Measurements from ENCODE around the gene MMP13.
"Not testable (repeated sequence)": the region's sequence is repeated elsewhere in the genome, so short reads cannot be mapped to it uniquely, and the experiment has no call there.

MMP13 gene

DNA sequence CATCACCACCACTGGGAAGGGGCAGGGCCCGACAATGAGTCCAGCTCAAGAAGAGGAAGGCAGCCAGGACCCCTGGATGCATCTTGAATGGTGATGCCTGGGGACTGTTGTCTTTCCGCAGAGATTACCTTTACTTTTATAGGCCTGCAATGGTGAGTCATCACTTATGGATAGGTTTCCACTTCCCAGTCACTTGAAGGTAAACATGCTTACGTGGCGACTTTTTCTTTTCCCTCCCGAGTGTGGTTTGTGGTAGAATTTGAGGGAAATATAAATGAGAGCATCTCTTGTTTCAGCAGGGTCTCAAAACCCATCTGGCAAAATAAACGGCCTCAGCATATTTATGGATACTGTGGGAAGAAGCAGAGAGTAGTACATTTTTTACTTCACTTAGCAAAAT, at the start of gene MMP13:
Gene MMP13 (minus strand): TSS at position 109 of the 400 bp plus-strand sequence. CDS start 27 bp downstream, at position 82.
- Histone ChIP-seq H3K36me3 (ENCODE audit: insufficient read depth, low read length) (no peaks in the 10 kb centered on the region), H3K4me1 (ENCODE audit: insufficient read depth, low read length) (no peaks in the 10 kb centered on the region), H3K9me3 (ENCODE audit: control insufficient read depth, insufficient read depth, low read length) (no peaks in the 10 kb centered on the region), H3K9ac (ENCODE audit: low read depth, low read length) (no peak within 1 kb of the TSS)

GRCh38 chr11:103004234-103004633, 48.7 kb upstream of the MMP13 start:
- not testable (repeated sequence) for H3K36me3 ChIP-seq (ENCODE audit: insufficient read depth, low read length); H3K4me1 ChIP-seq (ENCODE audit: insufficient read depth, low read length); H3K9ac ChIP-seq (ENCODE audit: low read depth, low read length); H3K9me3 ChIP-seq (ENCODE audit: control insufficient read depth, insufficient read depth, low read length)

DNA sequence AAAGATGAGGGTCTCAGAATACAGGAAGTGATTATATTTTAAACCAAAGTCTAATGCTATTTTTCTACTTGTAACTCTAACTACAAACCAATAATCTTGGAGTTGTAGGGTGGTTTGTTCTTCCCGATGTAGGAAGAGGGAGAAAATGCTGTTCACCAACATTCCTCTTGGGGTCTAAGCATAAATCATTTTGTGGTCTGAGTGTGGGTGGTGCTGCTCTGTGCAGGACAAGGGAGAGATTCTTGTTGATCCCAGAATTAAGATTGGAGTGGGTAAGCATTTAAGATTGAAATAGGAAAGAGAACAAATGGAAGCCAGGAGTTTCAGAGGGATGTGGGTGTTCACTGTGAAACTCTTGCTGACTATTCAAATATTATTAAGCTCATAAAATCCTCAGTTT, 38.6 kb upstream of the MMP13 start:
- no peaks in the 10 kb centered on the region for H3K36me3 ChIP-seq (ENCODE audit: insufficient read depth, low read length)
- H3K9me3 ChIP-seq (ENCODE audit: control insufficient read depth, insufficient read depth, low read length), result no peaks in the 10 kb centered on the region
- H3K9ac ChIP-seq (ENCODE audit: low read depth, low read length), result no peak overlapping the region
- H3K4me1 ChIP-seq (ENCODE audit: insufficient read depth, low read length), result peaks cover 30% of the 10 kb centered on the region

- Histone ChIP-seq H3K9me3 (ENCODE audit: control insufficient read depth, insufficient read depth, low read length) (no peaks in the 10 kb centered on the region), H3K36me3 (ENCODE audit: insufficient read depth, low read length) (no peaks in the 10 kb centered on the region), H3K4me1 (ENCODE audit: insufficient read depth, low read length) (peaks cover 23% of the 10 kb centered on the region)
Measured at GRCh38 chr11:102991776-102992175, 36.2 kb upstream of the MMP13 start.

GRCh38 chr11:102990145-102990544, 34.6 kb upstream of the MMP13 start:
- Histone ChIP-seq H3K4me1 (ENCODE audit: insufficient read depth, low read length) (peaks cover 11% of the 10 kb centered on the region), H3K9me3 (ENCODE audit: control insufficient read depth, insufficient read depth, low read length) (no peaks in the 10 kb centered on the region), H3K36me3 (ENCODE audit: insufficient read depth, low read length) (no peaks in the 10 kb centered on the region), H3K9ac (ENCODE audit: low read depth, low read length) (no peak overlapping the region)

More at GRCh38 chr11:102991776-102992175, 36.2 kb upstream of the MMP13 start:
- no peak overlapping the region for H3K9ac ChIP-seq (ENCODE audit: low read depth, low read length)

- H3K9ac ChIP-seq (ENCODE audit: low read depth, low read length), result no peak overlapping the region
- H3K36me3 ChIP-seq (ENCODE audit: insufficient read depth, low read length), result no peaks in the 10 kb centered on the region
- no peaks in the 10 kb centered on the region for H3K9me3 ChIP-seq (ENCODE audit: control insufficient read depth, insufficient read depth, low read length)
- H3K4me1 ChIP-seq (ENCODE audit: insufficient read depth, low read length), result peaks cover 11% of the 10 kb centered on the region
Measured at GRCh38 chr11:102989379-102990047, 34.0 kb upstream of the MMP13 start.

GRCh38 chr11:102986815-102987214, 31.3 kb upstream of the MMP13 start:
- no peaks in the 10 kb centered on the region for H3K36me3 ChIP-seq (ENCODE audit: insufficient read depth, low read length)
- peaks cover 13% of the 10 kb centered on the region for H3K4me1 ChIP-seq (ENCODE audit: insufficient read depth, low read length)
- no peaks in the 10 kb centered on the region for H3K9me3 ChIP-seq (ENCODE audit: control insufficient read depth, insufficient read depth, low read length)

DNA sequence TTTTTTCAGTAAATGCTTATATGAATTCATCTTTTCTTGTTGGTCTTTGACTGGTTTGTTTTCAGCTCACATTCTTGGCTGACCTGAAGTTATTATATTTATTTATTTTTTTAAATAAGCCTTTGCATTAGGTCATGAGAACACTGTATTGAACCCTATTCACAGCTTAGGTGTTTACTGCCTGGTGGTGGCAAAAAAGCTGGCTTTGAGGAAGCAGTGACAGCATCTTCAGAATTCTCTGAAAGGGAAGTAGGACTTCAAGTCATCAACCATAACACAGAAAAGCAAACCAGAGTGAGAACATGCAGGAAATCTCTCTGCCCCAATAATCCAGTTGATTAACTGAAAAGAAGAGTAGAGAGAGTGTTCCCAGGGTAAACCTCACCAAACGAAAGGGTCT, 30.3 kb upstream of the MMP13 start:
- no peaks in the 10 kb centered on the region for H3K36me3 ChIP-seq (ENCODE audit: insufficient read depth, low read length)
- H3K4me1 ChIP-seq (ENCODE audit: insufficient read depth, low read length), result peaks cover 15% of the 10 kb centered on the region
- H3K9me3 ChIP-seq (ENCODE audit: control insufficient read depth, insufficient read depth, low read length), result no peaks in the 10 kb centered on the region
- H3K9ac ChIP-seq (ENCODE audit: low read depth, low read length), result no peak overlapping the region

More at GRCh38 chr11:102986815-102987214, 31.3 kb upstream of the MMP13 start:
- H3K9ac ChIP-seq (ENCODE audit: low read depth, low read length), result no peak overlapping the region

DNA sequence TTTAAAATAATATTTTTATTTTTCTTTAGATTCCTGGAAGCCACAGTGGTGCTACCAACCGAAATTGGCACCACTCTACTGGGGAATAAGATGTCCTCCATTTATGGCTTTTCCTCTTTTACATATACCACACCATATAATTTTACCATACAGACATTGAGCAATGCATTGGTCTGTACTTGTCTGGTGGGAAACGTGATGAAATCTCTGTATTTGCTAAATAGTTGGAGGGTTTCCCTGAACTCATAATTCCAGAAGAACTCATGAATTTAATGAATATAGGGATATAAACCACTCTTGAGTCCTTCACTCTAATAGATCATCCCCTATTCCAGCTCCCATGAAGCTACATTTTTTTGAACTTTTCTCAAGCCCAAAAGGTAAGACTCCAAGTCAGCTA, 28.0 kb upstream of the MMP13 start:
- peaks cover 8% of the 10 kb centered on the region; the same call in 1 of the 2 replicates for H3K4me1 ChIP-seq (ENCODE audit: insufficient read depth, low read length)
- no peaks in the 10 kb centered on the region for H3K36me3 ChIP-seq (ENCODE audit: insufficient read depth, low read length)
- H3K9ac ChIP-seq (ENCODE audit: low read depth, low read length), result no peak overlapping the region
- no peaks in the 10 kb centered on the region; the same call in 1 of the 2 replicates for H3K9me3 ChIP-seq (ENCODE audit: control insufficient read depth, insufficient read depth, low read length)

DNA sequence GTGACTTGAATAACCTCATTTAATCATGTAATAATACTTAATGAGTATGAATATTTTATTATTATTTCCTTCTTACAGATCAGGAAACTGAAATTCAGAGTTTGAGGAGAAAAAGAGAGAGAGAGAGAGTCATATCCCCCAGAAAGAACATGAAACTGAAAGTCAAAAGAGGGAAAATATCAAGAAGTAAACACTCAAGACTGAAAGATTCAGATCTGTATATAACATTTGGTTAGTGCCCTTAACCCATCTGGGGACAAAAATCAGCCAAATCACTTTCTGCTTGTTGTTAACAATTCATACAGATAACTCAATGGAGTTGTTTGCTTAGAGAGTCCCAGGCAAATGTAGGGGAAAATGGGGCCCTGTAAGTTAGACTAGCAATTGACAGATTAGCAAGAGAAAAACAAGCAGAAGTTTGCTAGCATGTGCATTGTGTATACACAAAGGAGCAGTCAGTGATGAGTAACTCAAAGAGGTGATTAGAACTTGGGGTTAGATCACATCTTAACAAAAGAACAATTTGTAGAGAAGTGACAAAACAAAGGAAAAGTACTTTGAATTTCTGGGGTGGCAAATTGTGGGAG, 25.9 kb upstream of the MMP13 start:
- Histone ChIP-seq H3K9me3 (ENCODE audit: control insufficient read depth, insufficient read depth, low read length) (no peaks in the 10 kb centered on the region; the same call in 1 of the 2 replicates), H3K4me1 (ENCODE audit: insufficient read depth, low read length) (peaks cover 8% of the 10 kb centered on the region; the same call in 1 of the 2 replicates), H3K9ac (ENCODE audit: low read depth, low read length) (no peak overlapping the region), H3K36me3 (ENCODE audit: insufficient read depth, low read length) (no peaks in the 10 kb centered on the region)

GRCh38 chr11:102974552-102975280, 19.2 kb upstream of the MMP13 start:
- no peaks in the 10 kb centered on the region for H3K36me3 ChIP-seq (ENCODE audit: insufficient read depth, low read length)
- no peaks in the 10 kb centered on the region for H3K9me3 ChIP-seq (ENCODE audit: control insufficient read depth, insufficient read depth, low read length)
- no peak overlapping the region for H3K9ac ChIP-seq (ENCODE audit: low read depth, low read length)
- 0 out of 2 replicates have a peak, but pooled peaks cover 6% of the 10 kb centered on the region for H3K4me1 ChIP-seq (ENCODE audit: insufficient read depth, low read length)

DNA sequence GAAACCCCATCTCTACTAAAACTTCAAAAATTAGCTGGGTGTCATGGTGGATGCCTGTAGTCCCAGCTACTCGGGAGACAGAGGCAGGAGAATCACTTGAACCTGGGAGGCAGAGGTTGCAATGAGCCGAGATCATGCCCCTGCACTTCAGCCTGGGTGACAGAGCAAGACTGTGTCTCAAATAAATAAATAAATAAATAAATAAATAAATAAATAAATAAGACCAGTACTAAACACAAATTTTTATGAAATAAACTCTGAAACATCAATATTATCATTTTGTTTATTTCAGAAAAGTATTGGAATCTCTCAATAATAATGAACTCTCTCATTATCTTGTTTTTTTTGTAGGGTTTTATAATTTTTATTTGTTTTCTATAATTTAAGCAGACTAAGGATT, 18.2 kb upstream of the MMP13 start:
- not testable (repeated sequence) for H3K36me3 ChIP-seq (ENCODE audit: insufficient read depth, low read length); H3K4me1 ChIP-seq (ENCODE audit: insufficient read depth, low read length); H3K9me3 ChIP-seq (ENCODE audit: control insufficient read depth, insufficient read depth, low read length); H3K9ac ChIP-seq (ENCODE audit: low read depth, low read length)

DNA sequence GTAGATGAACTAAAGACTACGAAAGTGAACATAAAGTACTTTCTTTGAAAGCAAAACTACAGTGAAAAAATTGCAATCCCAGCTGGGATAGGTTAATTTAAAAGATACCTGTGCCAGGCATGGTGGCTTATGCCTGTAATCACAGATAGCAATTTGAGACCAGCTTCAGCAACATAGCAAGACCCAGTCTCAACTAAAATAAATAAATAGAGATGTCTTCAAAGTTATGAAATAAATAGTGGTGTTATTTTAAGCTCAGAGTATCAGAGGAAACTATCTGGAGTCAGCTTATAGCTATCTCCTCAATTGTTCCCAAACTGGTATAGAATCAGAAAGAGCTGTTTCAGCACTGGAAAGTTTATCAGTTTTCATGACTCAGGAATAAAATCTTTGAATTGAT, 17.3 kb upstream of the MMP13 start:
- H3K36me3 ChIP-seq (ENCODE audit: insufficient read depth, low read length), result no peaks in the 10 kb centered on the region
- no peaks in the 10 kb centered on the region for H3K9me3 ChIP-seq (ENCODE audit: control insufficient read depth, insufficient read depth, low read length)
- H3K9ac ChIP-seq (ENCODE audit: low read depth, low read length), result no peak overlapping the region
- 0 out of 2 replicates have a peak, but pooled peaks cover 6% of the 10 kb centered on the region for H3K4me1 ChIP-seq (ENCODE audit: insufficient read depth, low read length)

DNA sequence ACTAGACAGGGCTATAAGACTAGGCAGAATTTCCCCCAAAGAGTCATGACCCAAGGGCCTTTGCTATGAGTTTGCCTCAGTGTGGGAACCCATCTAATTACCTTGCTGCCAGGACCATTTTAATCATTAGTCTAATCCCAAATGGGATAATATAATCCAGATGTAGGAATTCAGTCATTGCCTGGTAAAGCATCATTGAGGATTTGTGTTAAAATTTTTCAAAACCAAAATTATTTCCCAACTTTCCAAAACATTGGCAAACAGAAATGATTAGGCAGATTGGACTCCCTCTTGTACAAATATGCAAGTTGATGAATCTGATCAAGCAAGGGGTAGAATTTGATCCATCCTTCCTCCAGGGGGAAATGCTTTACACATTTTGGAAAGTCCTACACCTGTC, 16.2 kb upstream of the MMP13 start:
- Histone ChIP-seq H3K4me1 (ENCODE audit: insufficient read depth, low read length) (0 out of 2 replicates have a peak, but pooled peaks cover 6% of the 10 kb centered on the region), H3K36me3 (ENCODE audit: insufficient read depth, low read length) (no peaks in the 10 kb centered on the region), H3K9me3 (ENCODE audit: control insufficient read depth, insufficient read depth, low read length) (no peaks in the 10 kb centered on the region), H3K9ac (ENCODE audit: low read depth, low read length) (no peak overlapping the region)

GRCh38 chr11:102967497-102967896, 12.0 kb upstream of the MMP13 start:
- Histone ChIP-seq H3K9ac (ENCODE audit: low read depth, low read length) (no peak overlapping the region), H3K4me1 (ENCODE audit: insufficient read depth, low read length) (0 out of 2 replicates have a peak, but pooled peaks cover 6% of the 10 kb centered on the region), H3K36me3 (ENCODE audit: insufficient read depth, low read length) (no peaks in the 10 kb centered on the region), H3K9me3 (ENCODE audit: control insufficient read depth, insufficient read depth, low read length) (no peaks in the 10 kb centered on the region)

Data from ES-I3 (cell line).